ENCODE results near the gene PSG6.
A peak's percentile ranks its signal among the peaks of the same experiment; 100 is the strongest.
"Not testable (repeated sequence)": the region's sequence is repeated elsewhere in the genome, so short reads cannot be mapped to it uniquely, and the experiment has no call there.

PSG6 gene

GRCh38 chr19:42917634-42918033 is at the start of gene PSG6:
Gene PSG6 (minus strand): TSS chr19:42917894. CDS start chr19:42917792, 102 bp downstream.
- DNase-seq: not testable (repeated sequence)

GRCh38 chr19:42965176-42965575 is 47.5 kb upstream of the PSG6 start:
- no peak for DNase-seq

DNA sequence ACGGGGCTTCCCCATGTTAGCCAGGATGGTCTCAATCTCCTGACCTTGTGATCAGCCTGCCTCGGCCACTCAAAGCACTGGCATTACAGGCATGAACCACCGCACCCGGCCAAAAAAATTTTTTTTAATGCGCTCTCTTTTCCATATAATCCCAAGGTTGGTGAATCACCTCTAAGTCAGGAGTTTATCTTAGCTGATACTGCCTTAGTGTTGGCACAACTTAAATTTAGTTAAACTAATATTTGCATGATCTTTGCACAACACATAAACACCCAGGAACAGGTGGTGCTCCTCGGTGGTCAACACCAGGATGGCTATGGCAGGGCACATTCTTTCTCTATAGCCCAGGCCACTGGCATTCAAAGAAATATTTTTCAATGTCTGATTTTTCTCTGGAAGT is 43.4 kb upstream of the PSG6 start:
- no peak for DNase-seq

DNA sequence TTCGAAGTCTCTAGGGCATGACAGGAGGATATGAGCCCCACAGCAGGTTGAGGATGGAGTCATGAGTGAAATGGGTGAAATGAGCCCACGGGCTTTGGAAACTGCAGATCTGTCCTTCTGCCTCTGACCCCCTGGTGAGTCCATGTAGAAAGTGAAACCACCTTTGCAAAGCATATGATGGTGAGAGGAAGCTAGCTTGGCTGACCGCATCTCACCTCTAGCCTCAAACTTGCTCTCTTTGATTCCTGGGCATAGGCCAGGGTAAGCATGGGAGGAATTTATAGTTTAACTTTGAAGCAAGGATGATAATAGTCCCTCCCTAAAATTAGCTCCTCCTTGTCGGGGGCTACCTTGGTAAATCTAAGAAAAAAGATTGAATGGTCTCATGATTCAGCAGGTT is 34.4 kb upstream of the PSG6 start:
- DNase-seq: not testable (repeated sequence)

DNA sequence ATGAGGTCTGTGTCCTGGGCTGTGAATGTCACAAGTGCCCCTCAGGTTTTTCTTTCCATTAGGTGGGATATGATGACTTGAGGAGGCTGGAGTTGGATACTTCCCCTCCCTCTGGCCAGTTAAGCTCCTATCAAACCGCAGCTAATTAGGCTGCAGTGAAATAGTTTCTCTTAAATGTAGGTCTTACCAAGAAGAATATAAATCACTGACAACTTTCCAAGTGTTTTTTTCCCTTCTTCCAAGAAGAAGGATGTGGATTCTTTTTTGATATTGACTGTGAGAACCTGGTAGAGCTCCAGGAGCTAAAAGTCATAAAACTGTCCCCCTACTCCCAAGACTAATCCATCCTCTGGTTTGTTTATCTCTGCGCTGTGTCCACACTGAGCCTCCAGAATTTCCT is 33.8 kb upstream of the PSG6 start:
- not testable (repeated sequence) for DNase-seq

DNA sequence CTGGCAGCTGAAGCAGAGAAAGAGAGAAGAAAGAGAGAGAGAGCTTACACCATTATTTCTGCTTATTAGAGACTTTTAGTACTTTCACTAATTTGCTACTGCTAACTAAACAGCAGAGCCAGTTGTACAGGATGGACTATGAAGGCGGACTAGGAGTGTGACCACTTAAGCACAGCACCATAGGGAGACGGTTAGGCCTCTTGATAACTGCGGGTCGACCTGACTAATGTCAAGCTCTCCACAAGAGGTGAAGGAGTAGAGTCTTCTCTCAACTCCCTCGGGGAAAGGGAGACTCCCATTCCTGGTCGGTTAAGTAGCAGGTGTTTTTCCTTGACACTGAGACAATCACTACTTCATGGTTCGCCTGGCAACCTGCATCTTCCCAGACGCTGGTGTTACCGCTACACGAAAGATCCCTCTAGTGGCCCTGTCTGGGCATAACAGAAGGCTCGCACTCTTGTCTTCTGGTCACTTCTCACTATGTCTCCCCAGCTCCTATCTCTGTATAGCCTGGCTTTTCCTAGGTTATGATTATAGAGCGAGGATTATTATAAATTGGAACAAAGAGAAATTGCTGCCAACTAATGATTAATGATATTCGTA is 24.6 kb upstream of the PSG6 start:
- DNase-seq: no peak

DNA sequence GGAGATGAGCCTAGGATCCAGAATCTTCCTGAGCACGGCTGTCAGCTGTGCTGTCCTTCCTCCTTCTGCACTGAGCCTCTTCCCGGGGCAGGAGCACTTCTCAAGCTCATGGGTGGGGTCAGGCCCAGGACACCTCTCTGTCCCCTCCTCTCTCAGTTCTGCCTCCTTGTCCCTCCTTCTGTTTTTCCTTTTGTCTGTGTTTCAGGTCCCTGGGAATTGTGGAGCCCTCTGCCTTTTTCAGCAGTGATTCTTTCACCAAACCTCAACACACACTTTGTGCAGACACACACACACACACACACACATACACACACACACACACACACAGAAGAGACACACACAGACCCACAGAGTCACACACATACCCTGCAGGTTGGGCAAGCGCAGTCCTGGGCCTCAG is 19.4 kb upstream of the PSG6 start, which contains the start of gene PSG7:
TSS of gene PSG7 (minus strand) at position 101 of the 400 bp plus-strand sequence. CDS start 131 bp downstream, outside the sequence.
- not testable (repeated sequence) for DNase-seq

DNA sequence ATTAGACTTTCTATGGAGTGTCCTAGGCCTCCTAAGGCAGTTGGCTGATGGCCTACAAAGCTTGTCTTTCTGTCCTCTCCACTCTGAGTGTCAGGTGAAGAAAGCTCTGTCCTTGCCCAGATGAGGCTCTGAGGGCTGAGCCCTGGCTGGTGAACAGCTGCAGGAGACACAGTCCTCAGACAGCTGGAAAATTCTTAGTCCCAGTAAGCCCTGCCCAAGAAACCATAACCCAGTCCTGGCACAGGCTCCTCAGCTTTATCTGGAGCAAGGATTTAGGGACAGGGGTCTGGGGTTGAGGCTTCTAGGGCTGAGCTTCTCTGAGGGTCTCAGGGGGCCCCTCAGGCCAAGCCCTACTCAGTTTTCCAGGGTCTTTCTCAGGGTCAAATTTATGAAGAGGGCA is 17.0 kb upstream of the PSG6 start:
- DNase-seq: not testable (repeated sequence)

DNA sequence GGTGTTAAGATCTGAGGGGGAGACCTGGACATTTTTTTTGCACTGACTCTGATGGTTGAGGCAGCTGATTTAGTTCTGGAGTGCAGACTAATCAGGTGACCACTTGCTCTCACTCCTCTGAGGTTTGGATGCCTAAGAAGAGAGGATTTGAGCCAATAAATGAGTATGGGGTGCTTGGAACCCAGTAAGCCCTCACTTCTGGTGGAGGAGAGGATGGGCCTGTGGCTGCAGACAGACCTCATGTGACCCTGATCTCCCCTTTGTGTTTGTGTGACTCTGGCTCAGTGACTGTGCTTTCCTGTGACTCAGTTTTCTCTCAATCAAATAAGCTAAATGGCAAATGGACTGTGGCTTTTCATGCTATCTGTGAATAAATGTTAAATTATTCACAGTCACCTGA is 16.5 kb upstream of the PSG6 start:
- not testable (repeated sequence) for DNase-seq

DNA sequence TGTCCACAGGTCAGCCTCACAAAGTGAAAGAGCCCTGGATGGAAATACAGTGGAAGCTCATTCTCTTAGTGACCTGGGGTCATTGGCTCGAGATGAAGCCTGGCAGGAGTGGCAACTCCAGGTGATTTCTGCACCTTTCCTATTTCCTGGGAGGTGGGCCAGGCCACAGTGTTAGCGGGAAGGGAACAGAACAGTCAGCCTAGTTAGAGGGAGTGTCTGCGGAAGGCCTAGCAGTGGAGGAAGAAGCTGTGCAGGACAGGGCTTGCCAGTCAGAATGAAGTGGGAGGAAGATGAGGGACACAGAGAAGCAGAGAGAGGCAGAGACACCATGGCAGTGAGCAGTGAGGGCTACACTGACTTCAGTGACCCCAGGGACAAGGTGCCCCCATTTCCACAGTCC is 15.7 kb upstream of the PSG6 start:
- DNase-seq: not testable (repeated sequence)

DNA sequence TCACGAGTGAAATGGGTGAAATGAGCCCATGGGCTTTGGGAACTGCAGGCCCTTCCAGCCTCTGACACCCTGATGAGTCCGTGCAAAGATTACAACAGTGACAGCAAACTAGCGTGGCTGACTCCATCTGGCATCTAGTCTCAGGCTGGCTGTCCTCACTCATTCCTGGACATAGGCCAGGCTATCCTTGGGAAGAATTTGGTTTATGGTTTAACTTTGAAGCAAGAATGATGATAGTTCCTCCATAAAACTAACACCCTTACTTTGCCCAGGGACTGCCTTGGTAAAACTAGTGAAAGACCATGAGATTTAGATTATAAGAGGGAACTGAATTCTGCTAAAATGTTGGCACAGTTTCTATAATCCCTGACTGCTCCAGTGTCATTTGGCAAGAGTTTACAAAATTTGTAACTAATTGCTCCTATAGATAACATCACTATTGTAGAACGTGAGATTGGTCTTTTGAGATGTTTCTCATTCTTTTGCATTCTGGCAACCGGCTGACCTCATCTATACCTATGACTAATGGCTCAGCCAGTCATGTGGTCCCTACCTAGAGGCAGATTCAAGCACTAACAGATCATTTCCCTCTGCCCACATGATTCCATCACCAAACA is 14.9 kb upstream of the PSG6 start:
- DNase-seq: not testable (repeated sequence)

DNA sequence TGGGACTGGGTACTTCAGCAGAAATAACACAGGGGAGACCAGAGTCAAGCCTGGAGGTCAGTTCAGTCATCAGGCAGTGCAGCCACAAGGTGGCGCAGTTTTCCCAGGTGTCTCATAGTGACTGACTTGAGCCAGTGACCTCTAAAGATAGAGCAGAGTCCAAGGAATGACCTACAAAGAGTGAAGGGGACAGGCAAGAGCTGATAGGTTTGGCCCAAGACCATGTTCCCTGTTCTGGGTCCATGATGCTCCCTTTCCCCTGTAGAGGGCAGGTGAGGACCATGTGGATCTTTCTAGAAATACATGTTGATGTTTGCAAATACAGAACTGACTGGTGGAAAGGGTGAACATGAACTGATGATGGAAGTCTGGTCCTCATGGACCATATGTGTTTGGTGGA is 12.5 kb upstream of the PSG6 start:
- not testable (repeated sequence) for DNase-seq

- DNase-seq: no peak
These were observed 11.2 kb upstream of the PSG6 start for GRCh38 chr19:42928896-42929295.

GRCh38 chr19:42926781-42927180 is 9.1 kb upstream of the PSG6 start:
- no peak for DNase-seq

DNA sequence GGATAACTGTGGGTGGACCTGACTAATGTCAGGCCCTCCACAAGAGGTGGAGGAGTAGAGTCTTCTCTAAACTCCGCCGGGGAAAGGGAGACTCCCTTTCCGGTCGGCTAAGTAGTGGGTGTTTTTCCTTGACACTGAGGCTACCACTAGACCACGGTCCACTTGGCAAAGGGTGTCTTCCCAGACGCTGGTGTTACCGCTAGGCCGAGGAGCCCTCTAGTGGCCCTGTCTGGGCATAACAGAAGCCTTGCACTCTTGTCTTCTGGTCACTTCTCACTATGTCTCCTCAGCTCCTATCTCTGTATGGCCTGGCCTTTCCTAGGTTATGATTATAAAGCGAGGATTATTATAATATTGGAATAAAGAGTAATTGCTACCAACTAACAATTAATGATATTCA is 5.4 kb upstream of the PSG6 start:
- peak; percentile 0 for DNase-seq

- DNase-seq: not testable (repeated sequence)
These were observed 3.3 kb upstream of the PSG6 start for GRCh38 chr19:42920971-42921370.

GRCh38 chr19:42919757-42920079 is 2.0 kb upstream of the PSG6 start:
- DNase-seq: no peak

DNA sequence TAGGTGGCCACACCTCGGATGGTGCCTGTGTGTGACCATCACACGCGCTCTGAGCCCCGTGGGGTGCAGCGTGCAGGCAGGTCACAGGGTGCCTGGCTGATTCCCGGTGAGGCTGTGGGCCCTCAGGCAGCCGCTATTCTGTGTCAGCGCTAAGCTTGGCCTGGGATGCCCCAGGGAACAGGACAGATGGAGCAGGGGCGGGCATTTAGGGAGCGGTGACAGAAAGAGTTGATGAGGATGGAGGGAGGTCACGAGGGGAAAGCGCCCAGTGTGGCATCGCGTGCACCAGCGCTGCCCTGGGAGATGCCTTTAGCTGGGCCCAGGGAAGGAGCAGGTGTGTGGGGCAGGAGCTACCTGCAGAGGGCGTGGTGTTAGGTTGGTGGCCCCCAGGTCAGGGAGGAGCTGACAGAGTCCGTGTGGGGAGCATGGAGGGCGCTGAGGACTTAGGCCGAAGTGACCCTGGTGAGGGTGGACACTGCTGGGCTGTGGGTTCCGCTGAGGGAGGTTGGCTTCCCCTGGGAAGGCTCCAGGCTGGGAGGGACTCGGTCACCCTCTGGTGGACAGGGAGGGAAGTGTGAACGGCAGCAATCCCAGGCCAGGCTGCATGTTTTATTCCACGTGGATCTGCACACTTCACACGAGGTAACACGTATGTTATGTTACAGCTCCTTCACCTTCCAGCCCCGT is 1.5 kb upstream of the PSG6 start:
- not testable (repeated sequence) for DNase-seq

DNA sequence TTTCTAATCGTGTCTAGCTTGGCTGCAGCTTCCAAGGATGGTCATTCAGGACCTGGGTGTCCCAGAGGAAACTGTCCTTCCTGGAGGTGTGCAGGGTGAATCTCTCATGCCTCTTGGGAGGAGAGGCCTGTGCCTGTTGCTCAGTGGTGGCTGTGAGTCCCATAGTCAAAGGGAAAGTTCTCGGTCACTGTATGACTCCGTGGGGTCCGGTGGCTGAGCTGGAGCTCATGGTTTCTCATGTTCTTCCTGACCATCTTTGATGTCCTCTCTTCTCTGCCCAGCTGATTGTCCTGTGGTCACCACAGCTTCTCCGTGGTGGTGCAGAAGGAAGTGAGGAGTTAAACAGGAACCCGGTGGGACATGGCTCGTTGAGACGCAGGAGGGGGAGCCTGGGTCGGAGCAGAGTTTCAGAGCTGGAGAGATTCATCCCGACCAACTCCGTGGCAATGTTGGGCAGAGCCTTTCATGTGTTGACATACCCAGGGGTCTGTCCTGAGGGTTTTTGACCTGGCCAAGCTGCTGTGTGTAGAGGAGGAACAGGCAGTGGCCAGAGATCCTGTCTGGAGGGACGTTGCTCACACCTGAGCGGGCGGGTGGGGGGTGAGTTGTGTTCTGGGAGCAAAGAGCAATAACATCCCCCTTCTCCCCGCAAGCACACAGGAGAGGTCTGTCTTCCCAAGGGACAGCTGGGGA is 829 bp upstream of the PSG6 start:
- not testable (repeated sequence) for DNase-seq

GRCh38 chr19:42916931-42917330 is 763 bp downstream of the PSG6 start:
- not testable (repeated sequence) for DNase-seq

DNA sequence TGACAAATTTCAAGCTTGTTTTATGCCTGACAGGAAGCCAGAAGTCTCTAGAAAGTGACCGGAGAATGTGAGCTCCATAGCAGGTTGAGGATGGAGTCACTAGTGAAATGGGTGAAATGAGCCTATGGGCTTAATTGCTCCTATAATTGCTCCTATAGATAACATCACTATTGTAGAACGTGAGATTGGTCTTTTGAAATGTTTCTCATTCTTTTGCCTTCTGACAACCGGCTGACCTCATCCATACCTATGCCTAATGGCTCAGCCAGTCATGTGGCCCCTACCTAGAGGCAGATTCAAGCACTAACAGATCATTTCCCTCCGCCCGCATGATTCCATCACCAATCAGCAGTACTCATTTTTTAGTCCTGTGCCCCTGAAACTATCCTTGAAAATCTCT is 4.2 kb downstream of the PSG6 start:
- DNase-seq: not testable (repeated sequence)

DNA sequence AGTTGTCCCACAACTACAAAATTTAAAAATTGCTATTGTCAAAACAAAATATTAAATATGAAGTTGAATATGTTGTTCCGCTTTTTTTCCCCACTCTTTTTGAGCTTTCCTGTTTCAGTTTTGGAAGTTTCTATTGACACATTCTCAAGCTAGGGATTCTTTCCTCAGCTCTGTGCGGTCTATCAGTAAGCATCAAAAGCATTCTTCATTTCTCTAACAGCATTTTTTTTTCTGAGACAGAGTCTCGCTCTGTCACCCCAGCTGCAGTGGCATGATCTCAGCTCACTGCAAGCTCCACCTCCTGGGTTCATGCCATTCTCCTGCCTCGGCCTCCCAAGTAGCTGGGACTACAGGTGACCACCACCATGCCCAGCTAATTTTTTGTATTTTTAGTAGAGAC is 4.8 kb downstream of the PSG6 start:
- not testable (repeated sequence) for DNase-seq

DNA sequence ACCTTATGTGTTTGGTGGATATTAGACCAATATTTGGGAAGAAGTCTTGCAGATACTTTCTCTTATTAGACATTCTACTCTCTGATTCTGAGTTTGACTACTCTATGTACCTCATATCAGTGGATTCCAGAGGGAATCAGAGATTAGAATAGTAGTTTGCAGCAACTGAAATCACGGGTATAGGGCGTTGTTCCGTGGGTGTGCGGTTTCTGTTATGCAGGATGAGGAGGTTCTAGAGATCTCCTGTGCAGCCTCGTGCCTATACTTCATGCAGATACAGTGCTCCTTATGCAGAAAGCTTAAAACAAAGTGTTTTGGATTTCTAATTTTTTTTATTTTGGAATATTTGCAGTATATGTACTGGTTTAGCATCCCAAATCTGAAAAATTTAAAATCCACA is 6.0 kb downstream of the PSG6 start:
- DNase-seq: not testable (repeated sequence)

GRCh38 chr19:42906162-42906561 is 11.5 kb downstream of the PSG6 start:
- DNase-seq: not testable (repeated sequence)

All from NCI-H774 (cell line).